Bronchial epithelial cell (primary cell): Measurements from ENCODE around the gene ZNF32. TPM values are rescaled to one million over a fixed set of nuclear protein-coding genes. Genes with fewer than 3 reads are reported as not detected.
A peak's percentile ranks its signal among the peaks of the same experiment; 100 is the strongest.
"Not testable (repeated sequence)": the region's sequence is repeated elsewhere in the genome, so short reads cannot be mapped to it uniquely, and the experiment has no call there.

ENCODE experiments used
- DNase-seq: peaks from one replicate; pipeline ENCODE4 v3.0.0-alpha.2; 2010; ENCODE audit warnings: low read depth
- FAIRE-seq: peaks from 2 replicates; lab custom pipeline; 2011; peaks lifted over from hg19 to GRCh38; lab: Jason Lieb, UNC
- H3K27me3 ChIP-seq: 2 replicates; pipeline ENCODE4 v1.5.1; 2011; ENCODE audit warnings: low read length; ENCODE audit not compliant: control insufficient read depth, insufficient read depth
- H3K36me3 ChIP-seq: 2 replicates; pipeline ENCODE4 v1.5.1; 2011; ENCODE audit warnings: low read length; ENCODE audit not compliant: control insufficient read depth, insufficient read depth
- H3K4me3 ChIP-seq: 2 replicates; pipeline ENCODE4 v1.5.1; 2011; ENCODE audit warnings: mild to moderate bottlenecking, low read depth, low read length, control low read depth
- total RNA-seq: library from RNA; depleted of rRNA; stranded (reverse); fragments of >200 nt; gene quantifications from 2 replicates; pipeline ENCODE4 v1.2.1, GENCODE V29; 2014
- TF ChIP-seq, protein P1 (sequence below): IDR thresholded peaks from 2 replicates; pipeline ENCODE4 v1.5.1; 2011; ENCODE audit warnings: mild to moderate bottlenecking, moderate library complexity, low read length, control low read depth, inconsistent platforms; ENCODE audit not compliant: insufficient read depth, severe bottlenecking

The ZNF32 gene
- total RNA-seq, 1 donor from 2014 or later, result 20.5 TPM

GRCh38 chr10:43648095-43648397 lies 635 bp downstream of the ZNF32 start:
- no peak for FAIRE-seq
- TF ChIP-seq, protein P1, sequence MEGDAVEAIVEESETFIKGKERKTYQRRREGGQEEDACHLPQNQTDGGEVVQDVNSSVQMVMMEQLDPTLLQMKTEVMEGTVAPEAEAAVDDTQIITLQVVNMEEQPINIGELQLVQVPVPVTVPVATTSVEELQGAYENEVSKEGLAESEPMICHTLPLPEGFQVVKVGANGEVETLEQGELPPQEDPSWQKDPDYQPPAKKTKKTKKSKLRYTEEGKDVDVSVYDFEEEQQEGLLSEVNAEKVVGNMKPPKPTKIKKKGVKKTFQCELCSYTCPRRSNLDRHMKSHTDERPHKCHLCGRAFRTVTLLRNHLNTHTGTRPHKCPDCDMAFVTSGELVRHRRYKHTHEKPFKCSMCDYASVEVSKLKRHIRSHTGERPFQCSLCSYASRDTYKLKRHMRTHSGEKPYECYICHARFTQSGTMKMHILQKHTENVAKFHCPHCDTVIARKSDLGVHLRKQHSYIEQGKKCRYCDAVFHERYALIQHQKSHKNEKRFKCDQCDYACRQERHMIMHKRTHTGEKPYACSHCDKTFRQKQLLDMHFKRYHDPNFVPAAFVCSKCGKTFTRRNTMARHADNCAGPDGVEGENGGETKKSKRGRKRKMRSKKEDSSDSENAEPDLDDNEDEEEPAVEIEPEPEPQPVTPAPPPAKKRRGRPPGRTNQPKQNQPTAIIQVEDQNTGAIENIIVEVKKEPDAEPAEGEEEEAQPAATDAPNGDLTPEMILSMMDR, result no peak
- DNase-seq, result no peak
- no peaks in the 10 kb centered on the region for H3K27me3 ChIP-seq
- H3K4me3 ChIP-seq, result peak overlapping the region; percentile 64
- H3K36me3 ChIP-seq, result peaks cover 8% of the 10 kb centered on the region

DNA sequence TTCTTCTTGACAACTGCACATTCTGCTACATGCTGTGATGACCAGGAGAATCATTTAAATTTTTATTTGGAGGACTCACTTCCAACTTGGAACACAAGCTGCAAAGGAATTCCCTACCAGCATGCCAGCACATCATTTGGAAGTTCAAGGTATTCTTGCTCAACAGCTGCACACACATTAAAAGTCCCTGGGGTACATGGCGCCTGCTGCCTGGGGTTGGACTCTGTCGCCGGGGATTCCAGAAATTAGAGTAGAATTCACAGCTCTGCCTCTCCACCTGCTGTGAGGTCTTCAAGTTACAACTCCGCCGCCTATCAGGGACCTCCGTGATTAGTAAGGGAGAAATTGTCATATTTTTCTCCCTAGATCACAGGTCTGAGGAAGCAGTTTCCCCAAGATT lies 1.1 kb downstream of the ZNF32 start:
- FAIRE-seq (no peak), DNase-seq (no peak)
- Histone ChIP-seq H3K27me3 (no peaks in the 10 kb centered on the region), H3K36me3 (peaks cover 8% of the 10 kb centered on the region), H3K4me3 (no peak overlapping the region)
- TF ChIP-seq, protein P1, result no peak

- TF ChIP-seq, protein P1, result no peak
- no peaks in the 10 kb centered on the region for H3K27me3 ChIP-seq
- FAIRE-seq (no peak), DNase-seq (peak; percentile 9)
- H3K4me3 ChIP-seq, result no peak overlapping the region
- peaks cover 8% of the 10 kb centered on the region for H3K36me3 ChIP-seq
Measured at GRCh38 chr10:43645866-43646265, 2.8 kb downstream of the ZNF32 start.

- TF ChIP-seq, protein P1, result no peak
- FAIRE-seq, result no peak
- Histone ChIP-seq H3K36me3 (peaks cover 8% of the 10 kb centered on the region), H3K4me3 (no peak overlapping the region), H3K27me3 (no peaks in the 10 kb centered on the region)
- no peak for DNase-seq
Measured at GRCh38 chr10:43644252-43644651, 4.4 kb downstream of the ZNF32 start.

- TF ChIP-seq, protein P1, result no peak
- Histone ChIP-seq H3K4me3 (no peak overlapping the region), H3K27me3 (no peaks in the 10 kb centered on the region), H3K36me3 (peaks cover 5% of the 10 kb centered on the region)
- FAIRE-seq, result no peak
- no peak for DNase-seq
Measured at GRCh38 chr10:43640603-43641002, 8.1 kb downstream of the ZNF32 start.

- not testable (repeated sequence) for H3K4me3 ChIP-seq, DNase-seq, H3K36me3 ChIP-seq, H3K27me3 ChIP-seq, FAIRE-seq
Measured at GRCh38 chr10:43635816-43636215, 12.9 kb downstream of the ZNF32 start.
